NCI-H2227 (cell line): Measurements from ENCODE around the gene TSPAN13.
"Not testable (repeated sequence)": the region's sequence is repeated elsewhere in the genome, so short reads cannot be mapped to it uniquely, and the experiment has no call there.

Experiments
- DNase-seq: peaks from one replicate; lab custom pipeline; 2025; ENCODE audit not compliant: unreplicated experiment; lab: John Stamatoyannopoulos, UW

The TSPAN13 gene

DNA sequence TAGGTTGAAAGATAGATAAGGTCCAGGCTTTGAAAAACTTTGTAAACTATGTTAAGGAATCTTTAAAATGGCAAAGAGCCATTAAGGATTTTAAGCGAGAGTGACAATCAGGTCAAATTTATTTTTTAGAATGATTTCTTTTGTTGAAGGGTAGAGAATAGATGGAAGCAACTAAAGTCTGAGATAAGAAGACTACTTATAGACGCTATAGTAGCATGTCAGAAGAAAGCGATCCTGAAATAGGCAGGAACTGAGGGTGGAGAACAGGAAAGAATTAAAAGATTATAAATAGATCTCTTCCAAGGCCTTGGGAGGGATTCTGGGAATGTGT, 13.0 kb upstream of the TSPAN13 start:
- DNase-seq, result no peak

- DNase-seq, result no peak
Observed at GRCh38 chr7:16740996-16741395, 12.6 kb upstream of the TSPAN13 start.

GRCh38 chr7:16741676-16742075, 11.9 kb upstream of the TSPAN13 start:
- DNase-seq, result no peak

GRCh38 chr7:16742547-16742946, 11.0 kb upstream of the TSPAN13 start:
- DNase-seq, result no peak

DNA sequence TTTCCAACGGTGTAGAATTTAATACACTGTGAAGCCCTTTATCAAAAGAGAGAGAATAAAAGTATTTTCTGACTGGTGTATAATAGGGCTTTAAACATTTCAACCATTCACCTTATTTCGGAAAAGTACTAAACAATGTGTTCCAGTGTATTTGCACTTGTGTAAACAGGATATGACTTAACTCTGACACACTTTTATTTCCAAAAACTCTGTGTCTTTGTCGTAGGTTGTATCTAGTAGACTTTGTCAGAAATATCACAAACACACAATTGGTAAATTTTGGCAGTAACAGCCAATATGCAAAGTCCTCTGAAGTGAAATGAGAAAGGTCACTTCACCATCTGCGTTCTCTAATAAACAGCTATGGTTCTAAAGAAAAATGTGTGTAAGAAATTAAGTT, 10.3 kb upstream of the TSPAN13 start:
- no peak for DNase-seq

- DNase-seq, result no peak
Observed at GRCh38 chr7:16744518-16745250, 8.9 kb upstream of the TSPAN13 start.

GRCh38 chr7:16745645-16746044, 7.9 kb upstream of the TSPAN13 start:
- no peak for DNase-seq

- DNase-seq, result no peak
Observed at GRCh38 chr7:16747102-16747501, 6.5 kb upstream of the TSPAN13 start.

DNA sequence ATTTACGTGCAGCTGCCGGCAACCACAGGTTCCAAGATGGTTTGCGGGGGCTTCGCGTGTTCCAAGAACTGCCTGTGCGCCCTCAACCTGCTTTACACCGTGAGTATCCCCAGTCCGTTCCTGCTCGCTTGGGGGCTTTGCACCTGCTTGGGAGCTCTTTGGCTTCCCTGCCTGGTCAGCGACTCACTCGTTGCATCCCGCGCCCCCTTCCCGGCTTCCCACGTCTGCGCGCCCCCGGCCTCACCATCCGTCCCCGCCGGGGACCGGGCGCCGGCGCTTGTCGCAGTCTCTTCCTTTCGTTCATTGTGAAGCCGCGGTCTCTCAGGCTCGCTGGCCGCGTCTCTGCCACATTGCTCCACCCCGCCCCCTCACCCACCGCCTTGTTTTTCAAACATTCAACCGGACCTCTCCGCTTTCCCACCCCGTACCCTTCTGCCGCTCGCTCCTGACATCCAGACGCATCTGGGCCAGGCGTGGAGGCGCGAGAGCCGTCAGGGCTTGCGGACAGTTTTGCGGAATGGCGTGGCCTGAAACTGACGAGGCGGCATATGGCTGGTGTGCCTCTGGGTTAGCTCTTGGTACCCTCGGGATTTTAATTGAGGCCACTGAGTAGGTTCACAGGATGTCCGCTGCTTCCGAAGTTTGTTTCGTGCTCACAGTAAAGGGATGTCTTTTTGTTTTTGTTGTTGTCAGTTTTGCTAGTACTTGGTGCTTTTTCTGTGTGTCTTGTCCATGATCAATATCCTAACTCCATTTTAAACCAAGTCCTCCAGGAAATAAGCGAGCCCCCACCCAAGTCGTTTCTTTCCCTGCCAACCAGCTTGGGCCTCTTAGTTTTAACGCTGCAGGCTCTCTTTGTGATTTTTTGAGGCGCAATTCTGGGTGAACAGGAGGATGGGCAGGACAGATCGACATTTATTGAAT, 639 bp downstream of the TSPAN13 start:
- DNase-seq, result peak; percentile 61

- no peak for DNase-seq
Observed at GRCh38 chr7:16754856-16755317, 1.3 kb downstream of the TSPAN13 start.

DNA sequence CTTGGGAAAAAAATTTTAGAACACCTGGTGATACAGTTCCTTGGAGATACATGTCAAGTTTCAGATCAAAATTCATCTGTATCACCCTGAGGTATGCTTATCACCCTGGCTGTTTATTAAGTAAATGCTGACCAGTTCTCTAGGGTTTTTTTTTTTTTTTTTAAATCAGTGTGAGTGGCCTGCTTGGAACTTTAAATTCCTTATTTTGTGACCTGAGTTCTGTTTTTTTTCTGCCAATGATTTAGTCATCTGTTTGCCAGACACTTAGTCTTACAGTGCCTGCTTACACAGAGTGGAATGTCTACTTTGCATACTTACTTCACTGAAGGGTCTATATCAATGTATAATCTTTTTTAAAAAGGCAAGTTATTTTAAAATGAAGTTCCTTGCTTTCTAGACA, 1.8 kb downstream of the TSPAN13 start:
- no peak for DNase-seq

GRCh38 chr7:16758036-16758435, 4.5 kb downstream of the TSPAN13 start:
- DNase-seq, result no peak

DNA sequence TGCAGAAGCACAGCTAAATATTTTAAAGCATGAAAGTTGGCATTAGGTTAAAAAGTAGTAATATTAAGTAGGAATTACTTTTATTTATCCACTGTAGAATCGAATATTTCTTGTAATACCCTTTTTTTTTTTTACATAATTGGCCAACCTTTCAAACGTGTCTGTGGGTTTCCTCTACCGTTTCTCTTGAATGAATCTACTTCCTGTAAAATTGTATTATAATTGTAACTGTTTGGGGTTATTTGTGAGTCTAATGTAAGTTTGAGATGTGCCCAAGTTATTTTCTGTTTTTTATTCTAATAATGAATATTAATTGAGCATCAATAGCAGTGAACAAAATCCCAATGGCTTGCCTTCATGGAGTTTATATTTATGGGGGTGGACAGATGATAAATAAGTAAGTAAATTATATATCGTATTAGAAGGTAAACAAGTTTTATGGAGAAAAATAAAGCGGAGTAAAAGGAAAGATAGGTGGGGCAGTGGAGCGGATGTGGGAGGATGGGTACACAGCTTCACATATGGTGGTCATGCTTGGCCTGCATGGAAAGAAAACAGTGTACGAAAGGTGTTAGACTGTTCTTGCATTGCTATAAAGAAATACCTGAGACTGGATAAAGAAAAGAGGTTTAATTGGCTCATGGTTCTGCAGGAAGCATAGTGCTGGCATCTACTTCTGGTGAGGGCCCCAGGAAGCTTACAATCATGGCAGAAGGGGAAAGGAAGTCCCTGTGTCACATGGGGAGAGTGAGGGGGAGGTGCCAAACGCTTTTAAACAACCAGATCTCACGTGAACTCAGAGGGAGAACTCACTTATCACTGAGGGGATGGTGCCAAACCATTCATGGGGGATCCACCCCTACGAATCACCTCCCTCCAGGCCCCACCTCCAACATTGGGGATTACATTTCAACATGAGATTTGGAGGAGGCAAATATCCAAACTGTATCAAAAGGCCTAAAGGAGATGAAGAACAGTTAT, 5.4 kb downstream of the TSPAN13 start:
- no peak for DNase-seq

GRCh38 chr7:16759840-16760239, 6.3 kb downstream of the TSPAN13 start:
- DNase-seq, result no peak

DNA sequence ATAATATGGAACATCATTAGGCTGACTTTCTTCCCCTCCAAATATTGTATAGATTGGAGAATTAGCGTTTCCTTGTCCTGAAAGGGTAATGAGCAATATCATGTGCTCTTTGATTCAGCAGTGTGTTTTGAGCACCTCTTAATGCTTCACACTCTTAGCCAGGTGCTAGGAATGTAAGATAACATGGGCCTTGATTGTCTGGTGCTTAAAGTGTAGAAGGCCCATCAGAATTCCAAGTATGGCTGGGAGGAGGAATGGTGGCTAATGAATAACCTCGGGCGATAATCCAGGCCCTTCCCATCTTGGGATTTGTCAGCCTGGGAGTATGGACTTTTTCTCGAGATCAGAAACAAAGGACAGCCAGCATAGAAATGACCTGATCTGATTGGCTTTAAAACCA, 8.6 kb downstream of the TSPAN13 start:
- DNase-seq, result no peak

GRCh38 chr7:16764942-16765341, 11.4 kb downstream of the TSPAN13 start:
- DNase-seq, result no peak

- no peak for DNase-seq
Observed at GRCh38 chr7:16765436-16765859, 11.9 kb downstream of the TSPAN13 start.

- not testable (repeated sequence) for DNase-seq
Observed at GRCh38 chr7:16769994-16770393, 16.4 kb downstream of the TSPAN13 start.

- no peak for DNase-seq
Observed at GRCh38 chr7:16770657-16771329, 17.2 kb downstream of the TSPAN13 start.

DNA sequence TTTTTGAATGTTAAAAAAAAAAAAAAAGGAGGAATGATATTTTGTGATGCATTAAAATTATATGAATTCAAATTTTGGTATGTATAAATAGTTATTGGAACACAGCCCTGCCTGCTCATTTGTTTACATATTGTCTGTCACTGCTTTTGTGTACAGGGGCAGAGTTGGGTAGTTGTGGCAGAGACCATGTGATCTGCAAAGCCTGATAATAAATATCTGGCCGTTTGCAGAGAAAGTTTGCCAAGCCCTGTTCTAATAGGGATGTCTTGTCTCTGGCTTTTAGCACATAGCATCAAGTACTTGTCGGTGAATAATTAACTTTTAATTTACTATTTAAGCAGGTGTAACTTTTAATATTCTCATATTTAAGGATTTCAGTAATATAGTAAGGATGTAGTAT, 19.8 kb downstream of the TSPAN13 start:
- DNase-seq, result no peak
